NCI-H146 (cell line): ENCODE results near the gene RMDN2.
"Not testable (repeated sequence)": the region's sequence is repeated elsewhere in the genome, so short reads cannot be mapped to it uniquely, and the experiment has no call there.

Experiments used
- DNase-seq: peaks from one replicate; lab custom pipeline; 2025; lab: John Stamatoyannopoulos, UW

RMDN2 gene

DNA sequence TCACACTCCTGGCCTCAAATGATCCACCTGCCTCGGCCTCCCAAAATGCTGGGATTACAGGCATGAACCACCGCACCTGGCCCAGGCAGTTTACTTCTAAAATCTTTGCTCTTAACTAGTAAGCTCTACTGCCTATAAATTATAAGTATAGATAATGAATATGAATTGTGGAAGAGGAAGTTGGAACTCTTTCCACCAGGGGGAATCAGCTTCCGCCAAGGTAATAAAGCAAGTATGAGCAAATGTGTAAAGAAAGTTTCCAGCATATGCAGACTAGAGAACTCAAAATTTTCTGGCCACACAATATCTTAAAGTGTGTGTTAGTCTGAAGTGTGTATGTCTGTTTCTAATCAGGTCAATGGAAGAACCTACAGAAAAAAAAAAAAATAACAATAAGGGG lies 68.1 kb downstream of the RMDN2 start:
- no peak for DNase-seq

DNA sequence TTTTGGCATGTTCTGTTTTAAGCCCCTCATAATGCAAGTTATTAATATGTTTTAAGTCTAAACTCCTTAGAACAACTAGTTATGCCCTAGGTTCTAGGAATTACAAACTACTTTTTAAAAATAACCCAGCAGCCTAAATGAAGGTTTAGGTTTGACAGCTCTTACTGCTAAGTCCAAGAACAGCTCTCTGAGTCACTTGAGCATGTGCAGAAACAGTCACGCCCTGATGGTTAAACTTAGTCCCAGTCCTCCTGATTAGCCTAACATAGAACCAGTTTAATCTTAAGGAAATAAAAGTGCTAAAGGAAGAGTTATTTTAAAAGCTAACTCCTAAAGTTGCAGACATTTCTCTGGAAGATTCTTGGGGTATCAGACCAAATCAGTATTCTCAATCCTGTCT lies 72.5 kb downstream of the RMDN2 start:
- DNase-seq, result no peak

DNA sequence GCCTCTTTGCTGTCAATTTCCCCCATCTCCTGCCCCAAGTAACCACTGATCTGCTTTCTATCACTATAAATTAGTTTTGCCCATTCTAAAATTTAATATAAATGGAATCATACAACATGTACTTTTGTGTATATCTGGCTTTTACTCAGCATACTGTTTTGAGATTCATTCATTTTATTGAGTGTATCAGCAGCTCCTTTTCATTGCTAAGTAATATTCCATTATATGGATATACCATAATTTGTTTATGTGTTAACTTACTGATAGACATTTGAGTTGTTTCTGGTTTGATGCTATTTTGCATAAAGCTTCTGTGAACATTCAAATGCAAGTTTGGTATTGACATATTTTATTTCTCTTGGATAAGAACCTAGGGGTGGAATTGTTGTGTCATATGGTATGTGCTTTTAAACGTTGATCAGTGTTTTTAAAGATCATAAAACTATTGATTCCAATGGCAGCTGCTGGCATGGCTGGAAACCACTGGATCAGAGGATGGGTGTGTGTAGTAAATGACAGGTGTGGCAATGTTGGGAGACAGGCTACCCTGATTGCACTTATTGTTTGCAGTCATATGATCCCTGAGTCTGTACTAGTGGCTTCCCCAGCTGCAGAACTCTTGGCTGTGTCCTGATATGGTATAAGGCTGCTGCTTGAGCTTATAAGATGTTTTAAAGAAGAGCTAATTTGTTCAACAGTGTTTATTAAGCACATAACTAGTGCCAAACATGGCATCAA lies 75.6 kb downstream of the RMDN2 start:
- no peak for DNase-seq

DNA sequence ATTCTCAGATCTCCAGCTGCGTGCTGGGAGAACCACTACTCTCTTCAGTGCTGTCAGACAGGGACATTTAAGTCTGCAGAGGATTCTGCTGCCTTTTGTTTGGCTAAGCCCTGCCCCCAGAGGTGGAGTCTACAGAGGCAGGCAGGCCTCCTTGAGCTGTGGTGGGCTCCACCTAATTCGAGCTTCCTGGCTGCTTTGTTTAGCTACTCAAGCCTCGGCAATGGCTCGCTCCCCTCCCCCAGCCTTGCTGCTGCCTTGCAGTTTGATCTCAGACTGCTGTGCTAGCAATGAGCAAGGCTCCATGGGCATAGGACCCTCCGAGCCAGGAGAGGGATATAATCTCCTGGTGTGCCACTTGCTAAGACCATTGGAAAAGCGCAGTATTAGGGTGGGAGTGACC lies 85.1 kb downstream of the RMDN2 start:
- DNase-seq, result not testable (repeated sequence)

DNA sequence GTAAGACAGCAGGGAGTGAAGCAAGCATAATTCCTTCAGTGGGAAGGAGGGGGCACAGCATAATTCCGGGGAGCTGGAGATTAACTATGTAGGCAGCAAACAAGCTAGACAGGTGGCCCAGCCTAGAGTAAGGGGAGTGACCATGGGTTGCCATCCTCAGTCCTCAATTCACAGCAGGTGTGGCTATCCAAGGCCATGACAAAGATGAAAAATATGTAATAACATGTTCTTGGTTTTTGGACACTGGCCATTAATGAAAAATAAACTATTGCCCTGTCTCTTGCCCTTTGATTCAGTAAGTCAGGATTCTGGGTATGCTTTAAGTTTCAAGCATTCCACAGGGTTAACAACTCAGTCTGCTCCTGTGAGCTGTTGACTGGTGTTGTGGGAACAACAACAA lies 85.9 kb downstream of the RMDN2 start:
- no peak for DNase-seq

DNA sequence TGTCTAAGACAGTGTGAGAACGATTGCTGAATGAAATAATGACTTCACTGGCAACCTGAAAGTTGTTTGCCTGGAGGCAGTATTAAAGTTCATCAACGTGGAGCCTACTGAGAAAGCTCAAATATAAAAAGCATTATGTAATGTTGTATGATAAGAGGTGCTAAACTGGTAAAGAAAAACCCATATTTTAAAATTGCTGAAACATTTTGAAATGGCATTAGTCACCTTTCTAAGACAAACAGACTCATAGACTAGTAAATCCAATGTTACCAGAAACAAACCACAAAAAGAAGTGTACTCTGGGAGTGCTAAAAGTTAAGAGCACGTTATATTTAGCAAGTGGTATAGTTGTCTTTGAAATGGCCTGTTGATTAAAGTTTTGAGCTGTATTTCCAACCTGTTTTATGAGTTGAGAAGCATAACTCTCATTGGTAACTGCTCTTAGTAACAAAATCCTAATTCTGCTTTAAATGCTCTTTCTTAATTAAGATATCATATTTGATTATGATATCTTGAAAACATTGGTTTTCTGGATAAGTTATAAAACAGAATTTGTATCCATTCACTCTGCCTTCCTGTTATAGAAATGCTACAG lies 88.2 kb downstream of the RMDN2 start:
- no peak for DNase-seq

DNA sequence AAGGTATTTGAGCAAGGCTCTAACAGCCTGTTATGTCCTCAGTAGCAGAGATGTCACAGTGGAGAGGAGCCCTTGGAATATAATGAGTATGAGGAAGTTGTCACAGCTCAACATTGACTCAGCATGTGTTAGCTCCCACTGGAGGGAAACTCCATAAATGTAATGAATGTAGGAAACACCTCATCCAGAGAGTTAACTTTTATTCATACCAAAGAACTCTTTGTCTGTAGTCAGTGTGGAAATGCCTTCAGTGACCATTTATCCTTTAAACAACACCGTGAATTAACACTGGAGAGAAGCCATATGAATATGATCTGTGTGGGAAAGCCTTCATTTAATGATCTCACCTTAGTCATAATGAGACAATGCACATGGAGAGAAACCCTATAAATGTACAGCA lies 91.1 kb downstream of the RMDN2 start:
- no peak for DNase-seq

DNA sequence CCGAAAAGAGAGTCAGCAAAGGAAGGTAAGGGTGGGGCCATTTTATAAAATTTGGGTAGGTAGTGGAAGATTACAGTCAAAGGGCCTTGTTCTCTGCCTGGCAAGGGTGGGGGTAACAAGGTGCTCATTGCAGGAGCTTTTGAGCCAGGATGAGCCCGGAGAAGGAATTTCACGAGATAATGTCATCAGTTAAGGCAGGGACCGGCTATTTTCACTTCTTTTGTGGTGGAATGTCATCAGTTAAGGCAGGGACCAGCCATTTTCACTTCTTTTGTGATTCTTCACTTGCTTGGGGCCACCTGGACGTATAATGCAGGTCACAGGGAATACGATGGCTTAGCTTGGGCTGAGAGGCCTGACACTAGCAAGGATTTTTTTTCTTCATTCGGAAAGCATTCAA lies 92.7 kb downstream of the RMDN2 start:
- no peak for DNase-seq

DNA sequence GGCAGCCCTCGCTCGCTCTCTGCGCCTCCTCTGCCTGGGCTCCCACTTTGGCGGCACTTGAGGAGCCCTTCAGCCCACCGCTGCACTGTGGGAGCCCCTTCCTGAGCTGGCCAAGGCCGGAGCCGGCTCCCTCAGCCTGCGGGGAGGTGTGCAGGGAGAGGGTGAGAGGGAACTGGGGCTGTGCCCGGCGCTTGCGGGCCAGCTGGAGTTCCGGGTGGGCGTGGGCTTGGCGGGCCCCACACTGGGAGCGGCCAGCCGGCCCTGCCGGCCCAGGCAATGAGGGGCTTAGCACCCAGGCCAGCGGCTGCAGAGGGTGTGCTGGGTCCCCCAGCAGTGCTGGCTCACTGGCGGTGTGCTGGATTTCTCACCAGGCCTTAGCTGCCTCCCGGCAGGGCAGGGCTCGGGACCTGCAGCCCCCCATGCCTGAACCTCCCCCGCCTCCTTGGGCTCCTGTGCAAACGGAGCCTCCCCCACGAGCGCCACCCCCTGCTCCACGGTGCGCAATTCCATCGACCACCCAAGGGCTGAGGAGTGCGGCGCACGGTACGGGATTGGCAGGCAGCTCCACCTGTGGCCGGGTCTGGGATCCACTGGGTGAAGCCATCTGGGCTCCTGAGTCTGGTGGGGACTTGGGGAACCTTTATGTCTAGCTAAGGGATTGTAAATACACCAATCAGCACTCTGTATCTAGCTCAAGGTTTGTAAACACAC lies 95.4 kb downstream of the RMDN2 start:
- not testable (repeated sequence) for DNase-seq

DNA sequence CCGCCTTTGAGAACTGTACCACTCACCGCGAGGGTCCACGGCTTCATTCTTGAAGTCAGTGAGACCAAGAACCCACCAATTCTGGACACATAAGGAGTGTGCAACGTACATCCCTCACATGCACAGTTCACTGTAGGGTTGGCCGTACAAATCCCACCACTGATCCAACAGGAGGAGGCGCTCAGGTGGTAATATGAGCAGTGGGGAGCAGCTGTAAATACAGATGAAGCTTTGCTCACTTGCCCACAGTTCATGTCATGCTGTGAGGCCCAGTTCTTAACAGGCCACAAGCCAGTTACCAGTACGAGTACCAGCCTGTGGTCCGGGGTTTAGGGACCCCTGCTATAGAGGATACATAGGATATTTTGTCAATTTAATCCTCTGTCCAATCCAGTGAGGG lies 96.5 kb downstream of the RMDN2 start:
- DNase-seq, result no peak

DNA sequence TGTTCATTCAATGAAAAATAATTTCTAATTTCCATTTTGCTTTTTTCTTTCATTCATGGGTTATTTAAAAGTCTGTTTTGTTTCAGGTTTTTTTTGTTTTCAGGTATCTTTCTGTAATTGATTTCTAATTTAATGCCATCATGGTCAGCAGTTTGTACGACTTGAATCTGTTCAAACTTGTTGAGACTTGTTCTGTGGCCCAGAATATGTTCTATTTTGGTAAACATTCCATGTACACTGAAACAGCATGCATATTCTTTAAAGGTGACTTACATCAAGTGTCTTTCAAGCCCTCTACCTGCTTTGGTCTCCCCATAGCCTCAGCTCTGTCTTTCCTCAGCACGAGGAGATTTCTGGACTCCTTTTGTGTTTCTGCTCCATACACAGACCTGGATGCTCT lies 101.8 kb downstream of the RMDN2 start:
- DNase-seq, result no peak

DNA sequence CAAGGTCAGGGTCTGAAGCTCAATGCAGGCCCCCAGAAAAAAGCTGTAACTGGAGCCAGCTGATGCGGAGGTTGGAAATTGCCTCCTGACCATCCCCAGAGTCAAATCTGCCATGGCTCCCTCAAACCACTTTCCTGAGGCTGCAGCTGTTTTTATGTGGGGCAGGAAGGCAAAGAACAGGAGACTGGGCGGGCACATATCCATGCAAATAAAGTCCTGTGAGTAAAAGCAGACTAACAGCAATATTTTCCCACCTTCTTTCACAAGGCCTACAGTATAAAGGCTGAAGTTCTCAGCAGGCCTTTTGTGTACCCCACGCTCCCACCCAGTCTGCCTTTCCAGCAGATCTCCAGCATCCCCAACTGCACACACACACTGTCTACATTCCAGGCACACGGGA lies 103.7 kb downstream of the RMDN2 start:
- DNase-seq, result no peak

DNA sequence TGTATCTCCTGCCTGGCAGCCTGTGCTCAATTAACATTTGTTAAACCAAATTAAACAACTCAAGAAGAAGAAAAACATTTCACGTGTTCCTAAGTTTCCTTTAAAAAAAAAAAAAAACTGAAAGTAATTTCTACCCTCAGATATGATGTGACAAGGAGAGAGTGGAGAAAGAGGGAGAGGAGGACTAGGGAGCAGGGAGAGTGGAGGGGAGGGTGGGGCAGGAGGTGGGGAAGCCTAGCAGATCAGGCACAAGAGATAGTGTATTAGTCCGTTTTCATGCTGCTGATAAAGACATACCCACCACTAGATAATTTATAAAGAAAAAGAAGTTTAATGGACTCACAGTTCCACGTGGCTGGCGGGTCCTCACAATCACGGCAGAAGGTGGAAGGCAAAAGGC lies 104.4 kb downstream of the RMDN2 start:
- DNase-seq, result no peak

DNA sequence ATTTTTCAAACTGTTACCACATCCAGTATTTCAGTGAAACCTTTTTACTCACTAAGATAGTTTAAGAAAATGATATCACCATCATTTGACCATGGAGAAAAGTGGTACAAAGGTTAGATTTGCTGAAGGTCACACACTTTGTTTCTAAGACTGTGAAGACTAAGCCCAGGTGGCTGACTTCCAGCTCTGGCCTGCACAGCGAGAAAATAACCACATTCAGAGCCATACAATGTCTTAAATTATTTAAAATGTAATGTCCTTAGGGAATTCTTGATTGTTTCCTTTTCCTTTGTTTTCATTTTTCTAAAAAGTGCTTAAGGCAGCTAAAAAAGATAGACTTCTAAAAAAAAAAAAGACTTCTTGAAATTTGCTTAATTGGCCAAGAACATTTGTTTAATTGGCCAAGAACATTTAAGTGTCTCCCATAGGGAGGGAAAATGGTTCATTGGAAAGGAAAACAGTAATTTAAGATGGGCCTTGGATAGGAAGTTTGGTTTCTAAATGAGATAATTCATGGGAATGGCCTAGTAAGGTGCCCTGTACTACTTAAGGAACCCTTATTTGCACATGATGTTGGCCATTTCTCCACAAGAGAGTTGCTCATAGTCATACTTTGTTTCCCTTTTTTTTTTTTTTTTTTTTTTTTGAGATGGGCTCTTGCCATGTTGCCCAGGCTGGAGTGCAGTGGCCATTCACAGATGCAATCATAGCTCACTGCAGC lies 105.7 kb downstream of the RMDN2 start:
- DNase-seq, result no peak

DNA sequence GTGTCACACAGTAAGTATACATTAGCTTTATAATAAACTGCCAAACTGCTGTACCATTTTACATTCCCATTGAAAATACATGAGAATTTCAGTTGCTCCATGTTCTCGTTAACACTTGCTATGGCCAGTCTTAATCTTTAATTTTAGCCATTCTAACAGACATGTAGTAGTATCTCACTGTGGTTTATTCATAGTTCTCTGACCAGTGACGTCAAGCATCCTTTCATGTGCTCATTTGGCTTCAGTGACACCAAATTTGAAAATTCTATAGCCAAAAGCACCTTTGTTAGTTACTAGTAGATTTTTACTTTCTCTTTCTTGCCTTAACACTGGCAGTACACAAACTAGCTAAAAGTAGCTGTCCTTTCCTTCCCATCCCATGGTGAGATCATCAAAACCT lies 107.9 kb downstream of the RMDN2 start:
- no peak for DNase-seq

DNA sequence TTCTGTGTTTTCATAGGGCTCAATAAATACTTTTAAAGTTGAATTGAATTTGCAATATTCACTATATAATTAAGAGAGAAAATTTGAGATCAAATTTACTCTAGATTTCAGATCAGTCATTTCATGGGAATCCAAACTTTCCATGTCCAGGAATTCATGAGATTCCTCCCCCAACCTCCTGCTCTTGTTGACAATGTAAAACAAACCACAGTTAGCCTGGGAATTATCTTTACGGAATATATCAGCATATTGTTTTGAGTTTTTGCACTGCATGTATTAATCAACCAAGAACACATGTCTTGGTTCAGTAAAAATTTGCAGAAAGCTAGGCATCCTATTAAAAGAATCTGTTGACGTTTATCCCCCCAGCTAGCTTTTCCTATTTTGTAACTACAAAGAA lies 108.6 kb downstream of the RMDN2 start:
- DNase-seq, result no peak

DNA sequence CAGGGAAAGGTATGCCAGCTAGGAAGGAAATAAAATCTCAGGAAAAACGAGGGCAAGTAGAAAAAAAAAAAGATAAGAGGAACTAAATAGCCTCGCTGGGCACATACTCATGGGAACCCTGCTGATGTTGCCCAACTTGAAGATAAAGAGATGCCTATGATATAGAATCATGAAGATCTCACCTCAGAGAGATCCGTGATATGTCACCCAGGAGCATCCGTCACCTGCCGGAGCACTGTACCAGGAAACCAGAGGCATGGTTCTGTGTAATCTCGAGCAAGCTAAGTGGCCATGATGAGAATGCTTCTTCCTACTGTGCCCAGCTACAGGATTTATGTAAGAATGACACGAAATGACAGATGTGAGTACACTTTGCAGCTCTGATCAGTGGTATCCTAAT lies 110.9 kb downstream of the RMDN2 start:
- DNase-seq, result no peak

DNA sequence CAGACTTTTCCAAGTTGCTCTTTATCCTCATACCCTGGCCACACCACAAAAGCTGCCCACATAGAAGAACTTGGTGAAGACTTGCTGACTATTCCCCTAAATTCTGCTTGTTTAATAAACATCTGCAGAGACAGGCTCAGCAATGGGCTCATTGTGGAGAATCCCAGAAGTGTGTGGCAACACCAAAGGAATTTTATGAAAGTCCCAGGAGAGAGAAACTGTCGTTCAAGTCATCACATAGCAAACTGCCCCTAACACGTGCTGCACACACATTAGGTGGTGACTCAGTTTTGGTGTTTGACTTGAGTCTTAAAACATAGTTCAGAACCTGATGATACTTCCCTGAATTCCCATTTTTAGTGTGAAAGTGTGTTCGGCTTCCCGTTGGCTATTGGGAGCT lies 112.2 kb downstream of the RMDN2 start:
- DNase-seq, result no peak

DNA sequence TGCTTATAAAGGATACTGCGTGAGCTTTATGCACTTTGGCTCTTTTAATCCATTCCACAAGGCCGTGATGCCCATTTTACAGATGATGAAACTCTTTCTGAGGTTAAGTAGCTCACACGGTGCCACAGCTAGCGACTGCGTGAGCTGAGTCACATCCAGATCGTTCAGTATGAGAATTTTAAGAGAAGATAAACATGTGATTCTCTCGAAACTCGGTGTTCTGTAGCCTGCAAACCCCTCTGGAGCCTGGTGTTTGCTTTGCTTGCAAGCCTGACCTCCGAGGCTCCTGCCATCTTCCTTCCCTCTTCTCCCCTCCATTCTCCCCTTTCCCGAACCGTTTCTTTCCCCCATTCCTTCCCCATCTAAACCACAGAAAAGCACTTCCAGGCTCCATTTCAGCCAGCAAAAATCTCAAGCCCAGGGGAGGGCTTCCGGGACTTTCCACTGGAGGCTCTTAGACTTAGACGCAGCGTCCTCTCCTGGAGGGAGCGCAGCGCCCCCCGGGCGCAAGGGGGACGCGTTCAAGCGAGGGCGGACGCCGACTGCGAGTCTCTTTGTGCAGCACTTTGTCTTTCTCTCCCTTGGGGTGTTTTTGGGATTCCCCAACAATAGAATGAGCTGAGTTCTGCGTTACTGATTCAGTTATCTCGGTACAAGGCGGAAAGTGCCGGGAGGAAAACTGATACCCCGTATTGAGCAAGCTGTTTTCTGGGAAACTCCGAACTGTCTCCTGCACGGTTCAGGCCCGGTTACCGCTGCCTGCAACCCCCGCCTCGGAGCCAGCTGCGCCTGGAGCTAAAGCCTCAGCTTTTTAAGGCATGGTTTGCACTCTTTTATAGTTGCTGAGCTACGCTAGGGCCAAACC lies 112.9 kb downstream of the RMDN2 start:
- no peak for DNase-seq

DNA sequence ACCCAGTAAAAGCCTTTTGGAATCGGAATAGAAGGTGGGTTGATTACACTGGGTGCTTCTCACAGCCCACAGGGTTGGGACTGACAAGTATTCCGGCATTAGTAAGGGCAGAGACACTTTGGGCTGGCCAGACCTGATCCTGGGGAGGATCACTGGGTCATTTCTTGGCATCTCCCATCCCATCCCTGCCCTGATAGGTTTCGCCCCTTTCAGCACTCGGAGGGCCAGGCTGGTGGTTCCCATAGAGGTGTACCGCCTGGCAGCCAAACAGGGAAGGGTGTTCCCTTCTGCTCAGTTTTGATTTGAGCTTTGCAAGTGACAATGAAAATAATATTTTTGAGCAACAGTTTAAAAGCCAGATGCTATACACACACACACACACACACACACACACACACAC lies 113.6 kb downstream of the RMDN2 start:
- no peak for DNase-seq

DNA sequence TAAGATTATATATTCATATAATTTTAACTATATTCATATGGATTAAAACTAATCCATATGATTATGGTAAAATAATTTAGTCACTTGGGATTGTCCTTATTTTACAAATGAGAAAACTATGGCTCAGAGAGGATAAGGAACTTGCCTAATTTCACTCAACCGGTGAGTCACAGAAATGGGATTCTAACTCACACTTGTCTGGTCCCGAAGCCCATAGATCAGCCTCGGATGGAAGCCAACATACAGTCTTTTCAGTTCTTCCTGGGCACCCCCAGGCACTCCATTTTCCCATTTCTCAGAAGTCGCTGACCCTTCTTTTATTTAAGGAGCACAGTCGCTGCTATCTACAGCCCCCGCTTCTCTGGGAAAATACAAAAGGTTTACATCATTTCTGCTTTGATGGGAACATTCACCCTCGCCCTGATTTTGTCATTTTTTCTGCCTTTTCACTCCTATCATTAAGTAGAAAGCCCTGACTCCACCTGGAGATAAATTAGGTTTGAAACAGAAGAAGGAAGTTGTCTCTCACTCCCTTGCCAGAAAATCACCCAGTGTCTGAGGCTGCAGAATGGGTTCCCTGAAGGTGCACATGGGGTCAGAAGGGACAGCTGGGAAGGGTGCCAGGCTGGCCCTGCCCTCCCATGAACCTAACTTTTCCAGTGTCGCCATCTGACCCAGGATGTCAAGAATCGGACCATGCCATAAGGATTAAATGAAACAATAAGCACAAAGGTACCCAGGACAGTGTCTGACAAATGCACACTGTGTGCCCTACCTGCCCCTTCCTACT lies 114.2 kb downstream of the RMDN2 start:
- no peak for DNase-seq
